ENCODE measurements around the gene DCDC2C.

DCDC2C gene

DNA sequence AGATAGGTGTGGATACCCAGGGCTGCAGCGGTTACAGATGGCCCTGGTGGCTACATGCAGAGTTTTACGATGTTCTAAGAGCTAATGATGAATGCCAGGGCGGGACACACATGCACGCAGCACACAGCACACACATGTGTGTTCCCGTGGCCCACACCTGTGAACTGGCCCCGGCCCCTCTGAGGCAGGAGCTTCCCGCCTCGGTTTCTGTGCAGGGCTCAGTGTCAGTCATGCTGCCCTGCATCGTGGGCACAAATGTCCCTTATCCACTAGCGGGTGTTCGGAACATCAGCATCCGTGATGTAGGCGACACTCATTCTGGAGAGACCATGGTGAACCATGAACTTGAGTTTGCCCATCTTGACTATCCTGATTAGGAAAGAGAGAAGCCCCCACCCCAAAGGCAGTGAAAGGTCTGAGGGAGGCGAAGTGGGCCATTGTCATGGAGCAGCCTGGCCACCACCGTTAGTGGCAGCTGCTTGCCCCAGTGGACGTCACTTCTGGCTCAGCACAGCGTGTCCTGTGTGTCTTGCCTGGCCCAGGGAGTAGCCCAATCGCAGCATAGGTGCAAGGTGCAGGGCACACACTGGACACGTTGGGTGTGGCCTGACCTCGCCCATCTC, 43.8 kb downstream of the DCDC2C start:
- no peaks in the 10 kb centered on the region for H3K9me2 ChIP-seq (replicated peaks; ENCODE audit: low read depth, low read length)
- no peak overlapping the region for H3K4me2 ChIP-seq (ENCODE audit: low read depth, low read length, poor library complexity, severe bottlenecking)
- TF ChIP-seq, protein P1, sequence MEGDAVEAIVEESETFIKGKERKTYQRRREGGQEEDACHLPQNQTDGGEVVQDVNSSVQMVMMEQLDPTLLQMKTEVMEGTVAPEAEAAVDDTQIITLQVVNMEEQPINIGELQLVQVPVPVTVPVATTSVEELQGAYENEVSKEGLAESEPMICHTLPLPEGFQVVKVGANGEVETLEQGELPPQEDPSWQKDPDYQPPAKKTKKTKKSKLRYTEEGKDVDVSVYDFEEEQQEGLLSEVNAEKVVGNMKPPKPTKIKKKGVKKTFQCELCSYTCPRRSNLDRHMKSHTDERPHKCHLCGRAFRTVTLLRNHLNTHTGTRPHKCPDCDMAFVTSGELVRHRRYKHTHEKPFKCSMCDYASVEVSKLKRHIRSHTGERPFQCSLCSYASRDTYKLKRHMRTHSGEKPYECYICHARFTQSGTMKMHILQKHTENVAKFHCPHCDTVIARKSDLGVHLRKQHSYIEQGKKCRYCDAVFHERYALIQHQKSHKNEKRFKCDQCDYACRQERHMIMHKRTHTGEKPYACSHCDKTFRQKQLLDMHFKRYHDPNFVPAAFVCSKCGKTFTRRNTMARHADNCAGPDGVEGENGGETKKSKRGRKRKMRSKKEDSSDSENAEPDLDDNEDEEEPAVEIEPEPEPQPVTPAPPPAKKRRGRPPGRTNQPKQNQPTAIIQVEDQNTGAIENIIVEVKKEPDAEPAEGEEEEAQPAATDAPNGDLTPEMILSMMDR (conservative IDR thresholded peaks at IDR 0.05; ENCODE audit: low read length), result no peak
- no peak for TF ChIP-seq EZH2phosphoT487 (IDR thresholded peaks at IDR 0.05; ENCODE audit: borderline replicate concordance)
- H3K79me2 ChIP-seq (ENCODE audit: insufficient read depth, low read length), result no peaks in the 10 kb centered on the region
- H3K4me1 ChIP-seq (ENCODE audit: insufficient read depth, low read length, poor library complexity, severe bottlenecking), result no peaks in the 10 kb centered on the region
- no peaks in the 10 kb centered on the region for H3K27me3 ChIP-seq (ENCODE audit: insufficient read depth, low read length, poor library complexity, severe bottlenecking)
- H3K36me3 ChIP-seq (ENCODE audit: insufficient read depth, low read length), result no peaks in the 10 kb centered on the region
- no peak overlapping the region for H2AFZ ChIP-seq (ENCODE audit: low read length)
- H3K9me3 ChIP-seq (ENCODE audit: insufficient read depth, low read depth, low read length), result no peaks in the 10 kb centered on the region
- H3F3A ChIP-seq (ENCODE audit: low read depth), result no peaks in the 10 kb centered on the region
- no peak overlapping the region for H3K4me3 ChIP-seq (ENCODE audit: low read length, poor library complexity, severe bottlenecking)
- H4K20me1 ChIP-seq (ENCODE audit: insufficient read depth, low read length, poor library complexity, severe bottlenecking), result no peaks in the 10 kb centered on the region
- H3K9ac ChIP-seq (ENCODE audit: low read depth, low read length, poor library complexity, severe bottlenecking), result no peak overlapping the region

DNA sequence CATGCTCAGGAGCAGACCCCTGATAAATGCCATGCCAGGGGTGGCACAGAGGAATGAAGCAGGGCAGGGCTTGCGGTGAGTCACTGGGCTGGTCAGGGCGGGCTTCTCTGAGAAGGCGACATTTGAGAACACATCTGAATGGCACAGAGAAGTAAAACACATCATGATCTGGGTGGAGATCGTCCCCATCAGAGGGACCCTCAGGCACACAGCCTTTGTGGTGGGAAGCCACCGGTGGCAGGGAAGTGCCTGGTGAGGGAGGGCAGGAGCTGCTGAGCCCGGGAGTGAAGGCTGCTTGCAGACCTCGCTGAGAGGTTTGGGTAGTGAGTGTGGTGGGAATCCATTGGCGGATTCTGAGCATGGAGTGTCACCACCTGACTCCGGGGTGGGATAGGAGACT, 44.5 kb downstream of the DCDC2C start:
- Histone ChIP-seq H3K9me3 (ENCODE audit: insufficient read depth, low read depth, low read length) (no peaks in the 10 kb centered on the region), H3K27me3 (ENCODE audit: insufficient read depth, low read length, poor library complexity, severe bottlenecking) (no peaks in the 10 kb centered on the region), H3F3A (ENCODE audit: low read depth) (no peaks in the 10 kb centered on the region), H2AFZ (ENCODE audit: low read length) (no peak overlapping the region), H4K20me1 (ENCODE audit: insufficient read depth, low read length, poor library complexity, severe bottlenecking) (no peaks in the 10 kb centered on the region), H3K4me1 (ENCODE audit: insufficient read depth, low read length, poor library complexity, severe bottlenecking) (no peaks in the 10 kb centered on the region), H3K4me3 (ENCODE audit: low read length, poor library complexity, severe bottlenecking) (no peak overlapping the region), H3K9me2 (replicated peaks; ENCODE audit: low read depth, low read length) (no peaks in the 10 kb centered on the region), H3K4me2 (ENCODE audit: low read depth, low read length, poor library complexity, severe bottlenecking) (no peak overlapping the region), H3K36me3 (ENCODE audit: insufficient read depth, low read length) (no peaks in the 10 kb centered on the region), H3K79me2 (ENCODE audit: insufficient read depth, low read length) (no peaks in the 10 kb centered on the region), H3K9ac (ENCODE audit: low read depth, low read length, poor library complexity, severe bottlenecking) (no peak overlapping the region)
- TF ChIP-seq EZH2phosphoT487 (IDR thresholded peaks at IDR 0.05; ENCODE audit: borderline replicate concordance), result no peak
- TF ChIP-seq, protein P1 (conservative IDR thresholded peaks at IDR 0.05; ENCODE audit: low read length), result no peak

DNA sequence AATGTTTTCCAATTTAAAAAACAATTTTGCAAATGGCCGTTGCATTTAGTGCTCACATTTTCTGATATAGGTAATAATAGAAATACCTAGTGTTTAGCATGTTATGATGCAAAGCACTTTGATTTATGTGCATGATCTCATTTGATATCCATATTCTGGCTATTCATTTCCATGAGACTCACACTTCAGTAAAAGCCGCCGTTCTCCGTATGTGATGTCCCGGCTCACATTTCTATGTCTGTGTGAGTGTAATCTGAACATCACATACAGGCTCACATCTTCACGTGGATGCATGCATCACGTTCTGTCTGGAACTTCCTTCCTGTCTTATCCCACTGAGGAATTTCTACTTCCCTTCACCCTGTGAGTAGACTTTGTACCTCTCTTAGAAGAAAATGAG, 45.8 kb downstream of the DCDC2C start:
- TF ChIP-seq EZH2phosphoT487 (IDR thresholded peaks at IDR 0.05; ENCODE audit: borderline replicate concordance), result no peak
- TF ChIP-seq, protein P1 (conservative IDR thresholded peaks at IDR 0.05; ENCODE audit: low read length), result no peak
- Histone ChIP-seq H3K27me3 (ENCODE audit: insufficient read depth, low read length, poor library complexity, severe bottlenecking) (no peaks in the 10 kb centered on the region), H3K36me3 (ENCODE audit: insufficient read depth, low read length) (no peaks in the 10 kb centered on the region), H3K79me2 (ENCODE audit: insufficient read depth, low read length) (no peaks in the 10 kb centered on the region), H3K9me2 (replicated peaks; ENCODE audit: low read depth, low read length) (no peaks in the 10 kb centered on the region), H3K4me2 (ENCODE audit: low read depth, low read length, poor library complexity, severe bottlenecking) (no peak overlapping the region), H3K9me3 (ENCODE audit: insufficient read depth, low read depth, low read length) (no peaks in the 10 kb centered on the region), H4K20me1 (ENCODE audit: insufficient read depth, low read length, poor library complexity, severe bottlenecking) (no peaks in the 10 kb centered on the region), H2AFZ (ENCODE audit: low read length) (no peak overlapping the region), H3F3A (ENCODE audit: low read depth) (no peaks in the 10 kb centered on the region), H3K9ac (ENCODE audit: low read depth, low read length, poor library complexity, severe bottlenecking) (no peak overlapping the region), H3K4me3 (ENCODE audit: low read length, poor library complexity, severe bottlenecking) (no peak overlapping the region), H3K4me1 (ENCODE audit: insufficient read depth, low read length, poor library complexity, severe bottlenecking) (no peaks in the 10 kb centered on the region)
